Endothelial cell of hepatic sinusoid (primary cell): ENCODE measurements around the gene SNAPC2.
"Not testable (repeated sequence)": the region's sequence is repeated elsewhere in the genome, so short reads cannot be mapped to it uniquely, and the experiment has no call there.

Experiments
- in situ Hi-C: cut with HindIII; loops from 2 replicates; pipeline ENCODE4 v1.10.0; 2017; ENCODE audit warnings: low sequenced_read_pairs

Gene SNAPC2

DNA sequence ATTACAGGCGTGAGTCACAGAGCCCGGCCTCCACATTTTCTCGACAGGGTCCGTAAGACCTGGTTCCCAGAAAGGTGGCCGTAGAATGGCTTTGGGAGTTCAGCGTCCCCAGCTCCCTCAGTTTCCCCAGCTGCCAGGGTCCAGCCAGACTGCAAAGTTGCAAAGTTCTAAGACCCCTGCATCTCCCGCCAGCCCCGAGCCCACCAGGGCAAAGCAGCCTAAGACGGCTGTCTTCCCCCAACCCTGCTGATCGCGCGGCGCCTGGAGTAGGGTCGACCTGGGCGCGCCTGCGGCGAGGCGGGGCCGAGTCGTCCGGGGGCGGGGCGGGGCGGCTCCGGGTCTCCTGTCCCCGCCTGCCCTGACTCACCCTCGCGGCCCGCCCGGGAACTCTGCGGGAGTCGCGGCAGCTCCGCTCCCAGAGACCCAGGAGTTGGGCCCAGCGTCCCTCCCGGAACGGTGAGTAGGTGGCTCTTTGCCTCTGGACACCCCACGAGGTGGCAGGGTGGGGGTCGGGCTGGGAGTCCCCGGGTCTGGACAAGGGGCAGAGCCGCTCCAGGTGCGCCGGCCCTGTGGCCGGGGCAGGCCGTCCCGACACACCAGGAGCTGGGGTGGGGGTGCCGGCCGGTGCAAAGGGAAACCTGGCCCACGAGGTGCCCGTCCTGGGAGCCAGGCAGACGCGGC lies 31.9 kb upstream of the SNAPC2 start, which contains the start of gene LRRC8E:
TSS of gene LRRC8E (plus strand) at position 366 of the 681 bp plus-strand sequence. CDS start 7,094 bp downstream, outside the sequence.
- in situ Hi-C loops = no loop called here

DNA sequence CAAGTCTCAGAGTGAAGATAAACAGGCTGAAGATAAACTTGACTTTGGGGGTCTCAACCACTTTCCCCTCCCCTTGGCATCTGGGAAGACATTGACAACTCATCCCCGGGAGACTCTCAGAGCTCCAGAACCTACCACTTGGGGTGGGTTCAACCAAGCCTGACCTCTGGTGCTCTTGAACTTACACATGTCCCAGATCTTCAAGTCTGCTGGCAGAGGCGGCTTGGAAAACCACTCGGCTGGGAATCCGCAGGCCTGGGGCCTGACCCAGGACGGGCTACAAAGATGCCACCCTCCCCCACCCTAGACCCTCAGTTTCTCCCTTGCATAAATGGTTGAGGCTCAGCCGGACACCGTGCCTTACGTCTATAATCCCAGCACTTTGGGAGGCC lies 31.3 kb upstream of the SNAPC2 start:
- in situ Hi-C loops = no loop called here

DNA sequence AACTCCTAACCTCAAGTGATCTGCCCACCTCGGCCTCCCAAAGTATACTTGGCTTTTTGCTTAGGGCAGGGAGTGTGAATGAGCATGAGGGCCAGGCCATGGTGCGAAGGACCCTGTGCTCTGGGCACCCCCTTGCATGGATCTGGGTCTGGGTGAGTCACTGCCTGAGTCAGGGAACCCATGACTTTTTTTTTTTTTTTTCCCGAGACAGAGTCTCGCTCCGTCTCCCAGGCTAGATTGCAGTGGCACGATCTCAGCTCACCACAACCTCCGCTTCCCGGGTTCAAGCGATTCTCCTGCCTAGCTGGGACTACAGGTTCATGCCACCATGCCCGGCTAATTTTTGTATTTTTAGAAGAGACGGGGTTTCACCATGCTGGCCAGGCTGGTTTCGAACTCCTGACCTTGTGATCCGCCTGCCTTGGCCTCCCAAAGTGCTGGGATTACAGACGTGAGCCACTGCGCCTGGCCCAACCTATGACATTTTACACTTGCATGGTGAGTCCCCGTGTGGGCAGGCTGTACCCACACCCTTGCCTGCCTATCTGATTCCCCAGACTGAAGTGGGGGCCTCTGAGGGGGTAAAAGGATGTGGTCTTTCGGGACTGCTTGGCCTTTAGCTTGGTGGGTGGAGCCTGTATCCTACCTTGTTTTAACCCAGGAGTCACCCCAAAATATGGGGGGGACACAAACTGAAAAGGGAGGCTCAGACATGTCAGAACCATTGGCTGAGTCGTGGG lies 26.6 kb upstream of the SNAPC2 start:
- in situ Hi-C loops = not testable (repeated sequence)

DNA sequence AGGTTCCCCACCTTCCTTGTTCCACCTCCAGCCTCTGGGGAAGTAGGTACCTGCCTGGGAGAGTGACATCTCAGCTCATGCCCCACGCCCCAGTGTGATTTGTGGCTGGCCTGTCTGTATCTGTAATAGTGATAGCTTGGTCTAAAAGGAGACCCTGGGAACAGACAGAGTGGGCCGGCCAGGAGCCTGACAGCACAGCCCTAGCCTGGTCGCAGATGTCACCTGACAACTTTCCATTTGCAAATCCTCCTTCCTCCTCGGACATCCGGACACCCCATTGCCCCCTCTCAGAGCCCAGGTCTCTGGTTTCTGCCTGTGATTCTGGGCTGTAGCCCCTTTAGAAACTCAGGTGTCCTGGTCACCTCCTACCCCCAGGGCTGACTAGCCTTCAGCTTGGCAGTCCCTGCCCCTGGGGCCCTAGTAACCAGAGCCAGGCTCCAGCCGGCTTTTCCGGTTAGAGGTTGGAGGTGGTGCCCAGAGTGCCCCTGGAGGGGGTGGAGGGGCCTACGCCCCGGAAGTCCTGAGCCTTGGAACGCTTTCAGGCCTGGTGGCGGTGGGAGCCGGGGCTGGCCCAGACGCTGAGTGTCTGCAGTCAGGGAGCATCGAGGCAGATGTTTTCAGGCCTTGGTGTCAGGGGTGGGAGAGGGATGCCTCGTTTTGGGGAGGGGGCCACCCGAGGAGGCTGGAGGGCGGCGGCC lies 25.4 kb upstream of the SNAPC2 start:
- in situ Hi-C loops = no loop called here

DNA sequence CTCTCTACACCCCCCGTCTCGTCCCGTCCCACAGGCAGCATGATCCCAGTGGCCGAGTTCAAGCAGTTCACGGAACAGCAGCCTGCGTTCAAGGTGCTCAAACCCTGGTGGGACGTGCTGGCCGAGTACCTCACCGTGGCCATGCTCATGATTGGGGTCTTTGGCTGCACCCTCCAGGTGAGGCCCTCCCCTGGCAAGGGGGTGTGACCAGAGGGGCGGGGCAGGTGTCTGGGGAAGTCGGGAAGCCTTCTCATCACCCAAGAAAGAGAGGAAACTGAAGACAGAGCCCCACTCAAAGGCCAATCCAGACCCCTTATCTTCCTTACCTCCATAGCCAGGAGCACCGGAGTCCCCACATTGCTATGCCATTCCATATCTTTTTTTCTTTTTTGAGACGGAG lies 24.6 kb upstream of the SNAPC2 start:
- in situ Hi-C loops = no loop called here

DNA sequence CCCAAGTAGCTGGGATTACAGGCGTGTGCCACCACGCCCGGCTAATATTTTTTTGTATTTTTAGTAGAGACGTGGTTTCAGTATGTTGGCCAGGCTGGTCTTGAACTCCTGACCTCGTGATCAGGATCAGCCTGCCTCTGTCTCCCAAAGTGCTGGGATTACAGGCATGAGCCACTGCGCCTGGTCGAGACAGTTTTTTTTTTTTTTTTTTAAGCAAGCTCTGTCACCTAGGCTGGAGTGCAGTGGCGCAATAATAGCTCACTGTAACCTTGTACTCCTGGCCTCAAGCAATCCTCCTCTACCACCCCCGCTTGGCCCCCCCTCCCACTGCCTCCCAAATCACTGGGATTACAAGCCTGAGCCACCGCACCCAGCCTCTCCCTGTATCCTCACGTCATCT lies 22.8 kb upstream of the SNAPC2 start:
- in situ Hi-C loops = no loop called here

DNA sequence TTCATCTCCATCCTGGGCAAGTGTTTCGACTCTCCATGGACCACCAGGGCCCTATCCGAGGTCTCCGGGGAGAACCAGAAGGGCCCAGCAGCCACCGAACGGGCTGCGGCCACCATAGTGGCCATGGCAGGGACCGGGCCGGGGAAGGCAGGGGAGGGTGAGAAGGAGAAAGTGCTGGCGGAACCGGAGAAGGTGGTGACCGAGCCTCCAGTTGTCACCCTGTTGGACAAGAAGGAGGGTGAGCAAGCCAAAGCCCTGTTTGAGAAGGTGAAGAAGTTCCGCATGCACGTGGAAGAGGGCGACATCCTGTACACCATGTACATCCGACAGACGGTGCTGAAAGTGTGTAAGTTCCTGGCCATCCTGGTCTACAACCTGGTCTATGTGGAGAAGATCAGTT lies 21.2 kb upstream of the SNAPC2 start:
- in situ Hi-C loops = no loop called here

DNA sequence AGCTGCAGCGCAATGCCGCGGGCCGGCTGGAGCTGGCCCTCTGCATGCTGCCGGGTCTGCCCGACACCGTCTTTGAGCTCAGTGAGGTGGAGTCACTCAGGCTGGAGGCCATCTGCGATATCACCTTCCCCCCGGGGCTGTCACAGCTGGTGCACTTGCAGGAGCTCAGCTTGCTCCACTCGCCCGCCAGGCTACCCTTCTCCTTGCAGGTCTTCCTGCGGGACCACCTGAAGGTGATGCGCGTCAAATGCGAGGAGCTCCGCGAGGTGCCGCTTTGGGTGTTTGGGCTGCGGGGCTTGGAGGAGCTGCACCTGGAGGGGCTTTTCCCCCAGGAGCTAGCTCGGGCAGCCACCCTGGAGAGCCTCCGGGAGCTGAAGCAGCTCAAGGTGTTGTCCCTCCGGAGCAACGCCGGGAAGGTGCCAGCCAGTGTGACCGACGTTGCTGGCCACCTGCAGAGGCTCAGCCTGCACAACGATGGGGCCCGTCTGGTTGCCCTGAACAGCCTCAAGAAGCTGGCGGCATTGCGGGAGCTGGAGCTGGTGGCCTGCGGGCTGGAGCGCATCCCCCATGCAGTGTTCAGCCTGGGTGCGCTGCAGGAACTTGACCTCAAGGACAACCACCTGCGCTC lies 20.3 kb upstream of the SNAPC2 start:
- in situ Hi-C loops = no loop called here

DNA sequence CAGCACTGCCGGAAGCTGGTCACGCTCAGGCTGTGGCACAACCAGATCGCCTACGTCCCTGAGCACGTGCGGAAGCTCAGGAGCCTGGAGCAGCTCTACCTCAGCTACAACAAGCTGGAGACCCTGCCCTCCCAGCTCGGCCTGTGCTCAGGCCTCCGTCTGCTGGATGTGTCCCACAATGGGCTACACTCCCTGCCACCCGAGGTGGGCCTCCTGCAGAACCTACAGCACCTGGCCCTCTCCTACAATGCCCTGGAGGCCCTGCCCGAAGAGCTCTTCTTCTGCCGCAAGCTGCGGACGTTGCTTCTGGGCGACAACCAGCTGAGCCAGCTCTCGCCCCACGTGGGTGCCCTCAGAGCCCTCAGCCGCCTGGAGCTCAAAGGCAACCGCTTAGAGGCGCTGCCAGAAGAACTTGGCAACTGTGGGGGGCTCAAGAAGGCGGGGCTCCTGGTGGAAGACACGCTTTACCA lies 19.7 kb upstream of the SNAPC2 start:
- in situ Hi-C loops = no loop called here

DNA sequence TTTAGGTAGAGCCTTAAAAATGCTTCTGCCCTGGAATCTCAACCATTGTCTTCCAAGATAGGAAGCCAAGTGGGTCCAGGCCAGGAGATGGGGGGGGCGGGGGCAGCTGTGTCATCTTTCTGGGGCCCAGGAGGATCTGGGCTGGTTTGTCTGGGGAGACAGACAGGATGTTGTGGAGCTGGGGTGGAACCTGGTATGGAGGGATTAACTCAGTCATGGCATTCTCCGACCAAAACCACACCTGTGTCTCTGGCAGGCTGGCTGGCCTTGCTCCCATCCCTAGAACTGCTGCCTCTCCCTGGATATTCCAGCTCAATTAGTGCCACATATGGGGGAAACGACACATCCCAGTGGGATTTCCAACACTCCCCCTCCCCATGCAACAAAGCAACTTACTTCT lies 19.2 kb upstream of the SNAPC2 start:
- in situ Hi-C loops = no loop called here

DNA sequence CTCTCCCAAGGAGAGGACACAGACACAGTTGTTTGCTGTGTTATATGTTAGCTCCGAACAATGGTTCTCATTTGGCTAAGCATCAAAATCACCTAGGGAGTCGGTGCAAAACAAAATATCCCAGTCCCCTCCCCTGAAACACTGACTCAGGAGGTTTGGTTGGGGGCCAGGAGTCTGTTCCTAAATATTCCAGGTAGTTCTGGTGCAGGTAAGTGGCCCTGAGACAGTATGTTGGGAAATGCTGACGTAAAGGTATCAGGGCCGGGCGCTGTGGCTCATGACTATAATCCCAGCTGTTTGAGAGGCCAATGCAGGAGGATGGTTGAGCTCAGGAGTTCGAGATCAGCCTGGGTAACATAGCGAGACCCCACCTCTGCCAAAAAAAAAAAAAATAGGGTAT lies 18.8 kb upstream of the SNAPC2 start:
- in situ Hi-C loops = no loop called here

DNA sequence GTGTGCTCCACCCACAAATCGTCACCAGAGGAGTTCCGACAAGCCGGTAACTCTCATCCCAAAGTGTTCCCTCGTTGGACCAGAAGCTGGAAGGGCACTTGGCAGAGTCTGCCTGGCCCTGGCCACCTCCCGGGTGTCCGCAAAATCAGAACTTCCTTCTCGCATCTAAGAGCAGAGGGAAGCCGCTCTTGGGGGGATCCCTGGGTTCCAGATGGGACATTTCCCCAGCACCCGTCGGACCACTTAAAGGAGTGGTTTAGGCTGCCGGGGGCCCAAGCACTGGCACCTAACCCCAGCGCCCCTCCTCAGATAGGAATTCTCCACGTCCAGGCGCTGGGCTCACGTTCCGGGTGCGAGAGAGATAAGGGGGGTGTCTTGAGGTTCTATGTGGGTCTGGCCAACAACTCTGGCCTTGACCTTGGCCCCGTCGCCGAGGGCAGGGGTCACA lies 17.3 kb upstream of the SNAPC2 start:
- in situ Hi-C loops = no loop called here

DNA sequence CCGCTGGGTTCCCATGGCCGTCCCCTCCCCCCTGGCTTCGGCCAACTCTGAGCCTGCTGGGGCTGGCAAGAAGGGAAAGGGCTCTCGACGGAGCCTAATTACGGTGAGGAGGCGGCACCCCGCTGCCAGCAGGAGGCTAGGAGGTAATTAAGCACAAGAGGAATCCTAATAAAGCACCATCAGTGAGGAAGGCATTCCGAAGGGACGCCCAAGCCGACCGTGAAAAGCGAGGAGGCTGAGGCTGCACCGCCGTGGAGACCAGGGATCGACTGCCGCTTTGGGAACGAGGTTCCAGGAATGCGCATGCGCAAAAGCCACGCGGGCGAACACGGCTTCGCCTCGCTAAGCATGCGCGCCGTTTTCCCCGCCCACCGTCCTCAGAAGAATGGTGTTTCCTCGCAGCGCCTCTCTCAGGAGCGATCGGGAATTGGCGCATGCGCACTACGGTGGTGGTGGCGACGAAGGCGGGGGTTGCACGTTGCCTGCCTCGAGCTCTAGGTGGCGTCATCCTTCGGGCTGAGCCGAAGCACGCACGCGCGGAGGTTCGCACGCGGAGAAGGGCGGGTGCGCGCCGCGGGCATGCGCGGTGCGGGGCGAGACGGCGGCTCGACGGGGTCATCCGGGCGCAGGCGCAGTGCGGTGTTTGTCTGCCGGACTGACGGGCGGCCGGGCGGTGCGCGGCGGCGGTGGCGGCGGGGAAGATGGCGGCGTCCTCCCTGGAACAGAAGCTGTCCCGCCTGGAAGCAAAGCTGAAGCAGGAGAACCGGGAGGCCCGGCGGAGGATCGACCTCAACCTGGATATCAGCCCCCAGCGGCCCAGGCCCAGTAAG lies 16.7 kb upstream of the SNAPC2 start, which contains the start of gene MAP2K7:
TSS of gene MAP2K7 (plus strand) at position 634 of the 830 bp plus-strand sequence. CDS start at position 702, 68 bp downstream.
- in situ Hi-C loops = no loop called here

DNA sequence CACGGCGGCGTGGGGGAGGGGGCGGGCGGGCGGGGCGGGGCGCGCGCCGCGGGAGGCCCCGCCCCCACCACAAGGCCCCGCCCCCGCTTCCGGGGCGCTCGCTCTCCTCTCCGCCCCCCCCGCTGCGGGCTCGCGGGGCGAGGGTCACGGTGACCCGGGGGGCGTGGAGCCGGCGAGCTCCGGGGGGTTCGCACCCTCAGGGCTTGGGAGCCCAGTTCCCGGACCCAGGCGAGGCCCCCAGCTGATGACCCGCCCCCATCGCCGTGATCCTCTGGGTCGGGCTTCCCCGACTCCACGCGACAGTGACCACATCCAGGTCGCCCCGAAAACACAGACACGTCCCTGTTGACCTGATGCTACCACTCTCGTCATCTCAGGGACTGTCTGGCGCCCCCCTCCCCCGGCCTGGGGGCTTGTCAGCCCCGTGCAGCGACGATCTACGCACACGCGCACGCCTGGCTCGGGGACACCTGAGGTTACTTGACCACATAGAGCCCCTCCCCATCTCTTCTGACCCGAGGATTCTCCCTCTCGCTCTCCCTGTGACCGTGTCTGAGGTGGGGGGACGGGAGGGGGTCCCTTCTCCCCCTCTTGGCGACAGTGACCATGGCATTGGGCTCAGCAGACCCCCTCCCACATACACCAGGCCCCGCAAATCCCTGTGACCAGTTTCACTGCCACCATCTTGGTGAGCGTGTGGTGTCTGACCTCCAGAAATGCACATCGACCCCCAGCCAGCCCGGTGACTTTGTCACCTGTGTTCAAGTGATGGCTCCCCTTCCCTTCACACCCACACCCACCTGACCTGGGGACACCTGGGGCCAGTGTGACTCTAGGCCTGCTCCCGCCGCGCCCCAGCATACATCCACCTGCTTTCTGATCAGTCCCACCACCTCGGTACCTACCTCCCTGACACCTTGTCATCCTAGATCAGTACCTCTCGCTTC lies 15.8 kb upstream of the SNAPC2 start:
- in situ Hi-C loops = no loop called here

DNA sequence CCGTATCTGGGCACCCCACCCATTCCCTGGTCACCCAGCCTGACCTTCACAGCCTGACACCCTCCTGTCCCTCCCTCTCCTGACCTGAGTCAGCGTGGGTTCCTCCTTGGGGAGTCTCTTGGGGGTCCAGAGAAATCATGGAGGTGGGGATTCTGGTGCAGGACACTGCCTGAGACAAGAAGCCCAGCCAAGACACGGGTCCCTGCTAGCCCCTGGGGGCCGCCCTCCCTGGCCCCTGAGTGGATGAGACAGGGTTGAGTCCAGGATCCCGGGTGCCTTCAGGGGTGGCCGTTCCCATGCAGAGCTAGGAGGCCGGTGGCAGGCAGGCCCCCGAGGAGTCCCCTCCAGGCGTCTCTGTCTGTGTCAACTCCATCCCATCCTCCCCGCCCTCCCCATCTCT lies 14.9 kb upstream of the SNAPC2 start:
- in situ Hi-C loops = no loop called here

DNA sequence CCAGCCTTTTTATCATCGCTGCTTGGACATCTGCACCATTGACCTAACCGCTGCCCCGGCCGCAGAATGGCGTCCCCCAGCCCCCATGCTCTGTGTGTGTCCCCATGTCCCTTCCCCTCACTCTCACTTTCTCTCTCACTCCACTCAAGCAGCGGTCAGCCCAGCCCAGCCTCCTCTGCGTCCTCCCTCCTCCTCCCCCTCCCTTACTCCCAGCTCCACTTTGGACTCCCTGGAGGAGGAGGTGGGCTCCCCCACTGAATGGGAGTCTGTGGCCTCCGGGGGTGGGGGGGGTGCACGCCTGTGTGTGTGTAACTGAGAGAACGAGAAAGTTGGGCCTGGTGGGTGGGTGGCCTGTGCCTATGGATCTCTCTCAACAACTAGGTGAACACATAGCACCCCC lies 14.3 kb upstream of the SNAPC2 start:
- in situ Hi-C loops = no loop called here

DNA sequence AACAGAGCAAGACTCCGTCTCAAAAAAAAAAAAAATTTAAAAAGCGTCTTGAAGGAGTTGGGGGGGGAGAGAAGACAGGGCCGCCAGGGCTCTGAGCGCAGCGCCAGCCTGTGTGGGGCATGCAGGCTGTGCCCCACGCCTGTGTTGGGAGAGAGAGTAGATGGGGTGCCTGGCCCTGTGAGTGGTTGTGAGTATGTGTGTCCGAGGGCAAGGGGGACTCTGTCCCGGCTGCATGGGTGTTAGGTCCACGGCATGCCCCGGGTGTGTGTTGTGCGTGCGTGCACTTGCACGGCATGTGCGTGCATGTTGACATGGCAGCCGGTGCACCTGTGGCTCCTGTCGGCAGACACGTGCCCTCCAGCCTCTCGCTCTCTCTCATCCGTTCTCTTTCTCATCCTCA lies 13.0 kb upstream of the SNAPC2 start:
- in situ Hi-C loops = no loop called here

DNA sequence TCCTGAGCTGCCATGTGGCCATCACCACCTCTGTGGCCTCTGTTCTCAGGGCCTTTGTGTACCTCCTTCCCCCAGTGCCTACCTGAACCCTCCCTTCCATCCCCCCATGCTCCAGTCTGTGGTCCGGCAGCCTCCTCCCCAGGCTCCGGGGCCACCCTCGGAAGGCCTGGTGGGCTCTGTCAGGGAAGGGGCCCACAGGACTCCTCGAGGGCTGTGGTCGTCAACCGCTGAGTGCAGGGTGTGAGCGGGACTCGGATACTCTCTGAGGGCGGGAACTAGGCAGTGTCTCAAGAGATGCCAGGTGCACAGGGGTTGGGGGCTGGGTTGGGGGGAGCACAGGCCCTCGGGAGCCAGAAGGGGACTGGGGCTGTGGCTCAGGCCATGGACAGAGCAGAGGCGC lies 12.6 kb upstream of the SNAPC2 start:
- in situ Hi-C loops = no loop called here

DNA sequence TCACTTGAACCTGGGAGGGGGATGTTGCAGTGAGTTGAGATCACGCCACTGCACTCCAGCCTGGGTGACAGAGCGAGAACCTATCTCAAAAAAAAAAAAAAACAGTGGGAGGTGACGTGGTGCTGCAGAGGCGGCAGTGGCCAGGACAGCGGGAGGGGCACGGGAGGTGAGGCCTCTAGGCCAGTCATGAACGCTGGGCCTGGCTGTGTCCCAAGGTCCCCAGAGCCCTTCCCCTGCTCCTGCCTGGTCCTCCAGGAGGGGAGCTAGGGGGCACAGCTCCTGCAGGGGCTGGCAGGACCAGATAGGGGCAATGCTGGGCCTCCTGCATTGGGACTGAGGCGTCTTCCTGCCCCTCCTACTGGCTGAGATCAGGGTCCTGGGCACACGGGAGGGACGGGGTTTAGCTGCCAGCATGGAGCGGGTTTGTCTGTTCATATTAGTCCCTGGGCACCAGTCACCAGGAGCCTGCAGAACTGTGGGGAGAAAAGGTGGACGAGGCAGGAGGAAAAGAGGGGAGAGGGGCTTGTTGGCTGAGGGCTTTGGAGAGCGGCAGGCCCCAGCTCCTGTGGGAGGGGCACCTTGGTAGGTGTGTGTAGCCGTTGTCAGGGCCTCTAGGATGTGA lies 11.9 kb upstream of the SNAPC2 start:
- in situ Hi-C loops = no loop called here
